Measurements from ENCODE around the gene PMS1.

- TF ChIP-seq, protein P1, sequence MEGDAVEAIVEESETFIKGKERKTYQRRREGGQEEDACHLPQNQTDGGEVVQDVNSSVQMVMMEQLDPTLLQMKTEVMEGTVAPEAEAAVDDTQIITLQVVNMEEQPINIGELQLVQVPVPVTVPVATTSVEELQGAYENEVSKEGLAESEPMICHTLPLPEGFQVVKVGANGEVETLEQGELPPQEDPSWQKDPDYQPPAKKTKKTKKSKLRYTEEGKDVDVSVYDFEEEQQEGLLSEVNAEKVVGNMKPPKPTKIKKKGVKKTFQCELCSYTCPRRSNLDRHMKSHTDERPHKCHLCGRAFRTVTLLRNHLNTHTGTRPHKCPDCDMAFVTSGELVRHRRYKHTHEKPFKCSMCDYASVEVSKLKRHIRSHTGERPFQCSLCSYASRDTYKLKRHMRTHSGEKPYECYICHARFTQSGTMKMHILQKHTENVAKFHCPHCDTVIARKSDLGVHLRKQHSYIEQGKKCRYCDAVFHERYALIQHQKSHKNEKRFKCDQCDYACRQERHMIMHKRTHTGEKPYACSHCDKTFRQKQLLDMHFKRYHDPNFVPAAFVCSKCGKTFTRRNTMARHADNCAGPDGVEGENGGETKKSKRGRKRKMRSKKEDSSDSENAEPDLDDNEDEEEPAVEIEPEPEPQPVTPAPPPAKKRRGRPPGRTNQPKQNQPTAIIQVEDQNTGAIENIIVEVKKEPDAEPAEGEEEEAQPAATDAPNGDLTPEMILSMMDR (conservative IDR thresholded peaks at IDR 0.05; ENCODE audit: low read depth, low read length), result no peak
- no peak for TF ChIP-seq EZH2 (IDR thresholded peaks at IDR 0.05; ENCODE audit: borderline replicate concordance, low read depth, low read length, poor library complexity, severe bottlenecking)
Measured at GRCh38 chr2:189803431-189803830, 19.2 kb downstream of the PMS1 start.

All from A673 (cell line).